Kidney (tissue), 14 donors: ENCODE measurements around the gene TRIM7. TPM values are rescaled to one million over a fixed set of nuclear protein-coding genes. Genes with fewer than 3 reads are reported as not detected.

Experiments used
- DNase-seq, 5 donors: peaks; one replicate each; pipeline ENCODE4 v3.0.0-alpha.2; 2013 to 2020
- FAIRE-seq: peaks from 2 replicates; lab custom pipeline; 2012; peaks lifted over from hg19 to GRCh38; lab: Jason Lieb, UNC
- H3K27ac ChIP-seq, 2 donors: one replicate each; pipeline ENCODE4 v1.7.0; 2013; ENCODE audit warnings: low read depth in 2 of 2, low read length in 2 of 2, inconsistent platforms in 1 of 2
- H3K27me3 ChIP-seq: one replicate; pipeline ENCODE4 v1.7.1; 2013; ENCODE audit warnings: low read length, inconsistent platforms; ENCODE audit not compliant: control insufficient read depth, insufficient read depth
- H3K36me3 ChIP-seq, 3 donors: one replicate each; pipeline versions ENCODE4 v1.7.0 to v1.7.1; 2013; ENCODE audit warnings: low read length in 3 of 3, control low read depth in 1 of 3, inconsistent platforms in 1 of 3; ENCODE audit not compliant: insufficient read depth in 3 of 3, control insufficient read depth in 2 of 3
- H3K4me1 ChIP-seq, 3 donors: one replicate each; pipeline versions ENCODE4 v1.7.0 to v1.7.1; 2013; ENCODE audit warnings: low read length in 3 of 3, inconsistent platforms in 1 of 3, low read depth in 1 of 3; ENCODE audit not compliant: control insufficient read depth in 2 of 3, insufficient read depth in 2 of 3
- H3K4me3 ChIP-seq, 3 donors: one replicate each; pipeline versions ENCODE4 v1.7.0 to v1.8.1; 2013; ENCODE audit warnings: low read length in 3 of 3, control low read depth in 1 of 3, inconsistent platforms in 1 of 3
- H3K9ac ChIP-seq, 3 donors: one replicate each; pipeline versions ENCODE4 v1.7.0 to v1.7.1; 2013; ENCODE audit warnings: low read length in 3 of 3, control low read depth in 1 of 3, inconsistent platforms in 1 of 3
- H3K9me3 ChIP-seq, 3 donors: one replicate each; pipeline versions ENCODE4 v1.7.0 to v1.7.1; 2013; ENCODE audit warnings: low read length in 3 of 3, control low read depth in 1 of 3, inconsistent platforms in 1 of 3; ENCODE audit not compliant: control insufficient read depth in 2 of 3, insufficient read depth in 1 of 3
- CTCF ChIP-seq: IDR thresholded peaks from 3 replicates; pipeline ENCODE4 v1.5.1; 2012; ENCODE audit warnings: mild to moderate bottlenecking, moderate library complexity, borderline replicate concordance; ENCODE audit not compliant: insufficient read depth; ENCODE audit errors: extremely low read depth
- intact Hi-C: fragments of 100-400 bp; cut with DNase I; formaldehyde crosslinking; loops from one replicate; pipeline ENCODE4 v1.11.1; 2022
- polyA plus RNA-seq: library from polyadenylated mRNA; stranded (reverse); fragments of 350-450 nt; fragmentation: Illumina TruSeq; extraction: RNeasy Lipid Tissue Mini Kit (QIAGEN cat#74804); gene quantifications from one replicate; pipeline ENCODE4 v1.2.3, GENCODE V29; 2014; ENCODE audit warnings: low read depth, low replicate concordance; ENCODE audit not compliant: insufficient read depth
- total RNA-seq: library from RNA; stranded (reverse); fragmentation: NEBNext Ultra II Directional; extraction: Animal tissue kit (Norgen Biotek cat#: 25700); gene quantifications from one replicate; pipeline ENCODE4 v1.2.1, GENCODE V29; 2021
- donor health status: control.
- donor health status: control.
- donor health status: control.
- donor health status: control.
- donor health status: control.
- donor health status: DM: yes; HTN: yes; CAD: no.
- donor health status: Normal renal cell carcinoma (clear cell type).

The TRIM7 gene
- total and polyA plus RNA-seq, 2 donors from 2014 or later, result 5.7 to 6.3 TPM

GRCh38 chr5:181198106-181198685 lies 6.8 kb downstream of the TRIM7 start:
- TF ChIP-seq CTCF, result no peak
- Histone ChIP-seq H3K4me3 (no peak overlapping the region), H3K27ac (no peak overlapping the region), H3K4me1 (no peaks in the 10 kb centered on the region), H3K9me3 (no peaks in the 10 kb centered on the region), H3K27me3 (peaks cover 2% of the 10 kb centered on the region), H3K9ac (no peak overlapping the region), H3K36me3 (no peaks in the 10 kb centered on the region)
- DNase-seq, result no peak
- no peak for FAIRE-seq
- intact Hi-C loops, result no loop called here

- no peak for TF ChIP-seq CTCF
- Histone ChIP-seq H3K27me3 (no peaks in the 10 kb centered on the region), H3K4me3 (no peak overlapping the region), H3K9ac (no peak overlapping the region), H3K27ac (no peak overlapping the region), H3K9me3 (no peaks in the 10 kb centered on the region), H3K36me3 (no peaks in the 10 kb centered on the region), H3K4me1 (peaks cover 0 to 4% (median 4%) of the 10 kb centered on the region in 3 donors)
- intact Hi-C loops, result no loop called here
- FAIRE-seq (no peak), DNase-seq (no peak)
Measured at GRCh38 chr5:181197326-181197951, 7.6 kb downstream of the TRIM7 start.

GRCh38 chr5:181195249-181195761 lies 9.7 kb downstream of the TRIM7 start:
- DNase-seq, result no peak
- intact Hi-C loops, result no loop called here
- no peak for FAIRE-seq

More at GRCh38 chr5:181195249-181195761, 9.7 kb downstream of the TRIM7 start:
- H3K4me3 ChIP-seq, result no peak overlapping the region
- no peak for TF ChIP-seq CTCF
- no peak overlapping the region for H3K9ac ChIP-seq
- H3K4me1 ChIP-seq, result peaks cover 0 to 6% (median 4%) of the 10 kb centered on the region in 3 donors
- no peaks in the 10 kb centered on the region for H3K27me3 ChIP-seq
- no peaks in the 10 kb centered on the region for H3K9me3 ChIP-seq
- no peaks in the 10 kb centered on the region for H3K36me3 ChIP-seq
- no peak overlapping the region for H3K27ac ChIP-seq
